Activated naive CD8-positive, alpha-beta T cell treated with anti-CD3 and anti-CD28 coated beads, Interleukin-2, amount 10 ng/mL, durations not matched to agents 7 days and 5 days (primary cell): Measurements from ENCODE around the gene HRAS. TPM values are rescaled to one million over a fixed set of nuclear protein-coding genes. Genes with fewer than 3 reads are reported as not detected.
A peak's percentile ranks its signal among the peaks of the same experiment; 100 is the strongest.

Experiments used
- microRNA-seq: library from miRNA; unstranded; fragments of <30 nt; microRNA quantifications from one replicate; pipeline ENCODE4 v1.2.0, GENCODE V29; 2022
- total RNA-seq, 2 experiments: library from RNA; stranded (reverse); gene quantifications; one replicate each; pipeline ENCODE4 v1.2.3, GENCODE V29; 2021

HRAS gene
- total RNA-seq, 2 experiments from 2014 or later = 47.6 to 49.9 TPM

Small RNA genes lying within 50 kb of the gene (microRNA-seq; reads per million reads assigned to microRNA genes)
- 3,623 reads per million, percentile 89 among the genes with 10 or more reads in this experiment for gene MIR210

Other genes starting within 250 kb of the HRAS start
- 100 to 1,000 TPM; 641 to 664 TPM for gene PGGHG, start 246.4 kb downstream of the HRAS start, total RNA-seq
- not detected for gene IFITM5, start 236.1 kb downstream of the HRAS start, total RNA-seq
- gene IFITM2, start 227.8 kb downstream of the HRAS start, total RNA-seq = 1,000 to 10,000 TPM; 1,890 to 1,949 TPM
- gene IFITM1, start 221.5 kb downstream of the HRAS start, total RNA-seq = 1,000 to 10,000 TPM; 1,182 to 1,374 TPM
- gene IFITM3, start 214.7 kb downstream of the HRAS start, total RNA-seq = 100 to 1,000 TPM; 258 to 267 TPM
- 1 to 10 TPM; 1.1 TPM for gene B4GALNT4, start 166.1 kb downstream of the HRAS start, total RNA-seq
- under 1 TPM; 0.30 to 0.45 TPM for gene PKP3, start 141.4 kb downstream of the HRAS start, total RNA-seq
- 100 to 1,000 TPM; 273 to 276 TPM for gene SIGIRR, start 120.6 kb downstream of the HRAS start, total RNA-seq
- 100 to 1,000 TPM; 115 to 122 TPM for gene ANO9, start 93.6 kb downstream of the HRAS start, total RNA-seq
- gene PTDSS2, start 85.3 kb downstream of the HRAS start, total RNA-seq = 10 to 100 TPM; 27.6 to 27.8 TPM
- 10 to 100 TPM; 88.9 to 93.2 TPM for gene RNH1, start 28.3 kb downstream of the HRAS start, total RNA-seq
- gene LRRC56, start 2.0 kb upstream of the HRAS start, total RNA-seq = 1 to 10 TPM; 4.3 to 4.7 TPM
- gene LMNTD2, start 25.2 kb upstream of the HRAS start, total RNA-seq = 1 to 10 TPM; 2.5 to 2.7 TPM
- gene RASSF7, start 25.4 kb upstream of the HRAS start, total RNA-seq = 10 to 100 TPM; 36.5 to 41.0 TPM
- gene PHRF1, start 40.9 kb upstream of the HRAS start, total RNA-seq = 10 to 100 TPM; 55.4 to 58.9 TPM
- gene IRF7, start 80.4 kb upstream of the HRAS start, total RNA-seq = 100 to 1,000 TPM; 160 to 165 TPM
- not detected for gene CDHR5, start 89.4 kb upstream of the HRAS start, total RNA-seq
- not detected for gene SCT, start 91.6 kb upstream of the HRAS start, total RNA-seq
- under 1 TPM; 0.51 to 0.72 TPM for gene DRD4, start 101.7 kb upstream of the HRAS start, total RNA-seq
- gene DEAF1, start 159.6 kb upstream of the HRAS start, total RNA-seq = 10 to 100 TPM; 33.1 to 36.0 TPM
- 10 to 100 TPM; 38.9 to 39.7 TPM for gene TMEM80, start 160.2 kb upstream of the HRAS start, total RNA-seq
- 10 to 100 TPM; 19.0 to 24.5 TPM for gene EPS8L2, start 170.7 kb upstream of the HRAS start, total RNA-seq
- 100 to 1,000 TPM; 199 to 206 TPM for gene TALDO1, start 211.9 kb upstream of the HRAS start, total RNA-seq
- 10 to 100 TPM; 59.8 to 62.4 TPM for gene GATD1, start 241.9 kb upstream of the HRAS start, total RNA-seq